Neuronal stem cell (in vitro differentiated cells): ENCODE results near the gene COMMD1.
"Not testable (repeated sequence)": the region's sequence is repeated elsewhere in the genome, so short reads cannot be mapped to it uniquely, and the experiment has no call there.

Source experiments
- DNase-seq: peaks from one replicate; pipeline ENCODE4 v3.0.0-alpha.2; 2013; ENCODE audit warnings: low spot score
- H2AFZ ChIP-seq: one replicate; pipeline ENCODE4 v1.6.1; 2013; ENCODE audit warnings: mild to moderate bottlenecking, low read length, inconsistent platforms
- H2AK5ac ChIP-seq: 2 replicates; pipeline ENCODE4 v1.6.1; 2013; ENCODE audit warnings: low read depth, mild to moderate bottlenecking, inconsistent platforms, low read length, moderate library complexity, mixed read lengths
- H2BK120ac ChIP-seq: 2 replicates; pipeline ENCODE4 v1.6.1; 2013; ENCODE audit warnings: low read depth, mild to moderate bottlenecking, inconsistent platforms, low read length, moderate library complexity, mixed read lengths
- H2BK12ac ChIP-seq: one replicate; pipeline ENCODE4 v1.6.1; 2013; ENCODE audit warnings: low read length, inconsistent platforms
- H2BK15ac ChIP-seq: 2 replicates; pipeline ENCODE4 v1.6.1; 2013; ENCODE audit warnings: mild to moderate bottlenecking, low read length, inconsistent platforms, mixed read lengths
- H2BK5ac ChIP-seq: one replicate; pipeline ENCODE4 v1.6.1; 2013; ENCODE audit warnings: inconsistent platforms, mild to moderate bottlenecking, low read length, moderate library complexity
- H3K14ac ChIP-seq: one replicate; pipeline ENCODE4 v1.6.1; 2013; ENCODE audit warnings: low read length, inconsistent platforms
- H3K18ac ChIP-seq: 2 replicates; pipeline ENCODE4 v1.6.1; 2013; ENCODE audit warnings: low read length, inconsistent platforms
- H3K23ac ChIP-seq: 2 replicates; pipeline ENCODE4 v1.6.1; 2013; ENCODE audit warnings: low read depth, mild to moderate bottlenecking, mixed read lengths, low read length, inconsistent platforms; ENCODE audit not compliant: poor library complexity
- H3K27ac ChIP-seq: replicated peaks from 3 replicates; pipeline ENCODE4 v1.5.1; 2013; ENCODE audit warnings: low read length, inconsistent platforms
- H3K27me3 ChIP-seq, 3 experiments: 2 replicates each; pipeline ENCODE4 v1.6.1; 2013; ENCODE audit warnings: low read length in 3 of 3, mild to moderate bottlenecking in 2 of 3, inconsistent platforms in 1 of 3, low read depth in 1 of 3, mixed read lengths in 1 of 3, moderate library complexity in 1 of 3; ENCODE audit not compliant: control insufficient read depth in 3 of 3, insufficient read depth in 3 of 3
- H3K36me3 ChIP-seq, 2 donors: replicated peaks in 1 of 2; 2 replicates each; pipeline ENCODE4 v1.6.1; 2013; ENCODE audit warnings: low read length in 2 of 2; ENCODE audit not compliant: control insufficient read depth in 2 of 2, insufficient read depth in 2 of 2
- H3K4ac ChIP-seq: 2 replicates; pipeline ENCODE4 v1.6.1; 2013; ENCODE audit warnings: inconsistent platforms, mild to moderate bottlenecking, low read length, moderate library complexity
- H3K4me1 ChIP-seq, 2 donors: 1 replicate in 1 of 2; 2 replicates in 1 of 2; pipeline ENCODE4 v1.6.1; 2013; ENCODE audit warnings: low read length in 2 of 2, low read depth in 1 of 2; ENCODE audit not compliant: control insufficient read depth in 2 of 2, insufficient read depth in 1 of 2
- H3K4me2 ChIP-seq: one replicate; pipeline ENCODE4 v1.6.1; 2013; ENCODE audit warnings: mild to moderate bottlenecking, low read length, inconsistent platforms; ENCODE audit not compliant: insufficient read depth, poor library complexity, severe bottlenecking
- H3K4me3 ChIP-seq, 2 donors: 2 replicates each; pipeline ENCODE4 v1.5.1; 2013; ENCODE audit warnings: low read length in 2 of 2, mild to moderate bottlenecking in 2 of 2, inconsistent platforms in 1 of 2, moderate library complexity in 1 of 2
- H3K79me1 ChIP-seq: one replicate; pipeline ENCODE4 v1.6.1; 2013; ENCODE audit warnings: low read depth, mild to moderate bottlenecking, inconsistent platforms, low read length, moderate library complexity
- H3K9ac ChIP-seq: one replicate; pipeline ENCODE4 v1.6.1; 2013; ENCODE audit warnings: mild to moderate bottlenecking, low read depth, low read length, inconsistent platforms; ENCODE audit not compliant: poor library complexity
- H3K9me3 ChIP-seq, 2 donors: replicated peaks in 1 of 2; 2 replicates each; pipeline versions ENCODE3 to v1.6.1; 2013; ENCODE audit warnings: low read length in 2 of 2, mild to moderate bottlenecking in 2 of 2, inconsistent platforms in 1 of 2, low read depth in 1 of 2, mixed read lengths in 1 of 2, moderate library complexity in 1 of 2; ENCODE audit not compliant: control insufficient read depth in 2 of 2, insufficient read depth in 1 of 2
- H4K8ac ChIP-seq: one replicate; pipeline ENCODE4 v1.6.1; 2013; ENCODE audit warnings: low read depth, mild to moderate bottlenecking, inconsistent platforms, low read length, moderate library complexity
- H4K91ac ChIP-seq: one replicate; pipeline ENCODE4 v1.6.1; 2013; ENCODE audit warnings: low read length, low read depth, mild to moderate bottlenecking, inconsistent platforms; ENCODE audit not compliant: poor library complexity
- WGBS, 2 donors: extraction: QIAGEN DNeasy Blood & Tissue Kit; methylation state at CpG; one replicate each; pipeline ENCODE4 v1.1.7; 2013; ENCODE audit warnings: missing lambda C conversion rate in 2 of 2, mixed read lengths in 1 of 2; ENCODE audit not compliant: insufficient read length in 2 of 2, insufficient replicate concordance in 1 of 2; ENCODE audit errors: extremely low coverage in 2 of 2; 5-methylcytosine and 5-hydroxymethylcytosine counted together

The COMMD1 gene

DNA sequence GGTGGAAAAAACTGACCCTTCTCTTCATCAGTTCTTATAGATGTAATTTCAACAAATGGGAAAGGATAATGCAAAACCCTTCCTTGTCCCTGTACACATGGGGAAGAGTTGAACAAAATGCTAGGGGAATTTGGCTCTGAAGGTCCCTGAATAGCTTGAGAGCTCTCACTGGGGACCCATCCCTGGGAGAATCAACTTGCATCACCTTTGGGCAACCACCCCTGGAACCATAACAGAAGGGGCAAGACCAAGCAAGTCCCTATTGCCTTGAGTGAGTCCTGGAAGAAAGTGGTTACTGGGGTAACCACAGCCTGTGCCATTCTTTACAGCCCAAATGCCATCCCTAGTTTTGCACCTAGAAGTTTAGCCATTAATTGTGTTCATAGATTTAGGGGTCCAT lies 238.2 kb downstream of the COMMD1 start:
- no peak overlapping the region for H2AFZ ChIP-seq
- no peak overlapping the region for H2BK5ac ChIP-seq
- no peak overlapping the region for H2BK15ac ChIP-seq
- no peak overlapping the region for H2AK5ac ChIP-seq
- no peak overlapping the region for H3K23ac ChIP-seq
- H3K79me1 ChIP-seq = no peaks in the 10 kb centered on the region
- no peak overlapping the region for H3K9ac ChIP-seq
- no peak overlapping the region for H3K4me2 ChIP-seq
- H3K27me3 ChIP-seq = no peaks in the 10 kb centered on the region
- no peaks in the 10 kb centered on the region for H3K4me1 ChIP-seq
- no peaks in the 10 kb centered on the region for H3K36me3 ChIP-seq
- DNase-seq = no peak
- H2BK120ac ChIP-seq = no peak overlapping the region
- no peak overlapping the region for H3K18ac ChIP-seq
- no peak overlapping the region for H3K4me3 ChIP-seq
- no peak overlapping the region for H4K8ac ChIP-seq
- no peak overlapping the region for H4K91ac ChIP-seq
- no peaks in the 10 kb centered on the region for H3K9me3 ChIP-seq
- no peak overlapping the region for H3K14ac ChIP-seq
- H3K4ac ChIP-seq = no peak overlapping the region
- no peak overlapping the region for H2BK12ac ChIP-seq
- H3K27ac ChIP-seq = no peak overlapping the region

DNA sequence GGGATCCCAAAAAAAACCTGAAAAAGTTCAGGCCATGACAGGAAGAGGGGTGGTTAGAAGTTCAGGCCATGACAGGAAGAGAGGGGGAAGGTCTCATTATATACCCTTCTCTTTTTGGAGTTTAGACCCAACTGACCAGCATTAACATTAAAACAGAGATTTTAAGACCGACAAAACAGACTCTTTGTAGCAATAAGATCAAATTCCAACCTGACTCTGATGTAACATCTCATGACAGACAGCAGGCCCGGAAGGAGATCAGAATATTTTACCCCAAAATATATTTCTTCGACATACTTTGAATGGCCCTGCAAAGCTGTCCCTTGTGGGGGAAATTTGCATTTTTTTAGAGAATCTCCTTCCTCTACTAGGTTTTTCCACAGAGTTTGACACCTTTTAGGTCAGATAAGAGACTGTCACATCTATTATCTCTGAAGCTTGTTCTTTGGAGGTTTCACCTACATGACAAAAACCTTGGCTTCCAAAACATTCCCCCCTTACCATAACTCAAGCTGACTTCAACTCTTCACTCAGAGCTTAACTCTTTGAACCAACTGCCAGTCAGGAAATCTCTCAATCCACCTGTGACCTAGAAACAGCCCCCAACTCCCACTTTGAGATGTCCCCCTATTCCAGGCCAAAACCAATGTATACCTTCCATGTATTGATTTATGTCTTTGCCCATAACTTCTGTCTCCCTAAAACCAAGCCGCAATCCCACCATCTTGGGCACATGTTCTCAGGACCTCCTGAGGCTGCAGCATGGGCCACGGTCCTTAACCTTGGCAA lies 239.4 kb downstream of the COMMD1 start:
- WGBS, 2 donors = no CpG with 5 or more reads among the region's 5 CpGs
- H3K79me1 ChIP-seq = no peaks in the 10 kb centered on the region
- no peak overlapping the region for H3K23ac ChIP-seq
- no peak overlapping the region for H3K4ac ChIP-seq
- DNase-seq = no peak
- H3K18ac ChIP-seq = no peak overlapping the region
- H4K91ac ChIP-seq = no peak overlapping the region
- no peaks in the 10 kb centered on the region for H3K4me1 ChIP-seq
- H3K27me3 ChIP-seq = no peaks in the 10 kb centered on the region
- no peak overlapping the region for H3K4me3 ChIP-seq
- no peak overlapping the region for H3K4me2 ChIP-seq
- no peak overlapping the region for H2BK12ac ChIP-seq
- H2BK5ac ChIP-seq = no peak overlapping the region
- no peaks in the 10 kb centered on the region for H3K9me3 ChIP-seq
- no peak overlapping the region for H2BK120ac ChIP-seq
- no peak overlapping the region for H3K9ac ChIP-seq
- no peak overlapping the region for H4K8ac ChIP-seq
- H2AFZ ChIP-seq = no peak overlapping the region
- no peak overlapping the region for H2BK15ac ChIP-seq
- no peak overlapping the region for H3K27ac ChIP-seq
- H3K36me3 ChIP-seq = no peaks in the 10 kb centered on the region
- no peak overlapping the region for H3K14ac ChIP-seq
- no peak overlapping the region for H2AK5ac ChIP-seq

DNA sequence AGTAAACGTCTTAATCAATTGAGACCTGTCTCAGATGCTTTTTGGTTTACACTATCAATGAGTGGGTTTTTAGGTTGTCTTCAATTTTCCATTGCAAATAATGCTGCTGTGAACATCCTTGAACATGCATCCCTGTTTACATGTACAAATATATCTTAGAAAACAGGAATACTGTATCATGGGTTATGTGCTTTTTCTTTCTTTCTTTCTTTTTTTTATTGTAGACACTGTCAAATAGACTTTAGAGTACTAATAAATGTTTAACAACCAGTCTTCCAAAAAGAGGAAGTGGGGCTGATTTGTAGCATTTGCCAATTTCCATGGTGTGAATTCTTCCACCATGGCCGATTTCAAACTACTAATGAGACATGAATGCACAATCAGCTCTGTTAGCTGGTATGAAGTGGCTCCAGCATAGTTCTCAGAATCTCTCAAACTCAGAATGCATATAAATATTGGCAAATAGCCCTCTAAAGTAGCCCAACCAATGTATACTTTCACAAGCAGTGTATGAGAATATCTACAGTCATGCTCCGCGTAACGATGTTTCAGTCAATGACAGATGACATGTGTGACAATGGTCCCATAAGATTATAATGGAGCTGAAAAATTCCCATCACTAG lies 240.1 kb downstream of the COMMD1 start:
- Histone ChIP-seq H2AK5ac (no peak overlapping the region), H3K4me1 (no peaks in the 10 kb centered on the region), H3K18ac (no peak overlapping the region), H2BK12ac (no peak overlapping the region), H2BK15ac (no peak overlapping the region), H3K36me3 (no peaks in the 10 kb centered on the region), H3K27me3 (no peaks in the 10 kb centered on the region), H3K4ac (no peak overlapping the region), H2BK5ac (no peak overlapping the region), H2AFZ (no peak overlapping the region), H3K14ac (no peak overlapping the region), H4K8ac (no peak overlapping the region), H4K91ac (no peak overlapping the region), H3K23ac (no peak overlapping the region), H3K27ac (no peak overlapping the region), H3K4me2 (no peak overlapping the region), H3K9me3 (no peaks in the 10 kb centered on the region), H3K79me1 (no peaks in the 10 kb centered on the region), H2BK120ac (no peak overlapping the region), H3K4me3 (no peak overlapping the region), H3K9ac (no peak overlapping the region)
- no peak for DNase-seq
- WGBS, 2 donors = no CpG with 5 or more reads among the region's 5 CpGs

DNA sequence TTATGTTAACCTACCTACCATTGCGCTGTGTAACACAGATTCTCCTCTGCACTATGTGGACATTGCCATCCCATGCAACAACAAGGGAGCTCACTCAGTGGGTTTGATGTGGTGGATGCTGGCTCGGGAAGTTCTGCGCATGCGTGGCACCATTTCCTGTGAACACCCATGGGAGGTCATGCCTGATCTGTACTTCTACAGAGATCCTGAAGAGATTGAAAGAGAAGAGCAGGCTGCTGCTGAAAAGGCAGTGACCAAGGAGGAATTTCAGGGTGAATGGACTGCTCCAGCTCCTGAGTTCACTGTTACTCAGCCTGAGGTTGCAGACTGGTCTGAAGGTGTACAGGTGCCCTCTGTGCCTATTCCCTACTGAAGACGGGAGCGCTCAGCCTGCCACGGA lies 241.3 kb downstream of the COMMD1 start:
- not testable (repeated sequence) for H3K18ac ChIP-seq, H3K4me3 ChIP-seq, H2BK120ac ChIP-seq, H2BK12ac ChIP-seq, H3K36me3 ChIP-seq, H3K23ac ChIP-seq, H4K8ac ChIP-seq, DNase-seq, H2AFZ ChIP-seq, H3K9ac ChIP-seq, H2BK15ac ChIP-seq, H2AK5ac ChIP-seq, H3K9me3 ChIP-seq, H3K14ac ChIP-seq, H3K79me1 ChIP-seq, H3K27ac ChIP-seq, H2BK5ac ChIP-seq, H3K27me3 ChIP-seq, H3K4ac ChIP-seq, H3K4me1 ChIP-seq, H4K91ac ChIP-seq, H3K4me2 ChIP-seq
- WGBS, 2 donors = no CpG with 5 or more reads among the region's 7 CpGs
